Measurements from ENCODE around the gene TMA16. TPM values are rescaled to one million over a fixed set of nuclear protein-coding genes. Genes with fewer than 3 reads are reported as not detected.

The TMA16 gene
- total and polyA plus RNA-seq, 2 of the 13 experiments (the other 11 are each of a cell fraction or from before 2014, with no cell fraction given): 8.1 to 52.5 TPM

- Histone ChIP-seq H3K4me3 (replicated peaks in 1 of 3; ENCODE audit: insufficient read depth in 1 of 3, low read depth in 2 of 3, low read length in 3 of 3) (no peak within 1 kb of the TSS), H3K27ac (ENCODE audit: extremely low read length, insufficient read depth, low read length) (no peak within 1 kb of the TSS), H2AFZ (ENCODE audit: low read length) (no peak within 1 kb of the TSS), H3K4me1 (ENCODE audit: insufficient read depth, low read length) (no peaks in the 10 kb centered on the region), H3K9ac (ENCODE audit: insufficient read depth, low read depth, low read length) (no peak within 1 kb of the TSS), H3K36me3 (replicated peaks in 1 of 2; ENCODE audit: control insufficient read depth in 1 of 2, insufficient read depth in 2 of 2, low read length in 2 of 2) (no peaks in the 10 kb centered on the region), H4K20me1 (ENCODE audit: insufficient read depth, low read length) (no peaks in the 10 kb centered on the region), H3K9me3 (ENCODE audit: low read length) (no peaks in the 10 kb centered on the region), H3K79me2 (ENCODE audit: insufficient read depth, low read length) (no peaks in the 10 kb centered on the region), H3K27me3 (ENCODE audit: control insufficient read depth in 1 of 2, insufficient read depth in 2 of 2, low read length in 2 of 2) (no peaks in the 10 kb centered on the region; a peak in 2 of 5 replicates), H3K4me2 (ENCODE audit: low read depth, low read length) (no peak within 1 kb of the TSS)
- no peak for TF ChIP-seq GFI1 (CRISPR knock-in tag; IDR thresholded peaks at IDR 0.05; ENCODE audit: borderline replicate concordance)
- no peak for TF ChIP-seq WIZ (CRISPR knock-in tag; IDR thresholded peaks at IDR 0.05)
- no peak for TF ChIP-seq SP2 (CRISPR knock-in tag; IDR thresholded peaks at IDR 0.05)
- TF ChIP-seq JUNB (CRISPR knock-in tag; IDR thresholded peaks at IDR 0.05; ENCODE audit: borderline replicate concordance): no peak
- no peak for TF ChIP-seq ZNF263 (CRISPR knock-in tag; IDR thresholded peaks at IDR 0.05)
- no peak for TF ChIP-seq ZNF567 (CRISPR knock-in tag; IDR thresholded peaks at IDR 0.05; ENCODE audit: borderline replicate concordance)
- no peak for TF ChIP-seq ZNF180 (CRISPR knock-in tag; IDR thresholded peaks at IDR 0.05; ENCODE audit: borderline replicate concordance, low read depth)
- TF ChIP-seq, protein P1, sequence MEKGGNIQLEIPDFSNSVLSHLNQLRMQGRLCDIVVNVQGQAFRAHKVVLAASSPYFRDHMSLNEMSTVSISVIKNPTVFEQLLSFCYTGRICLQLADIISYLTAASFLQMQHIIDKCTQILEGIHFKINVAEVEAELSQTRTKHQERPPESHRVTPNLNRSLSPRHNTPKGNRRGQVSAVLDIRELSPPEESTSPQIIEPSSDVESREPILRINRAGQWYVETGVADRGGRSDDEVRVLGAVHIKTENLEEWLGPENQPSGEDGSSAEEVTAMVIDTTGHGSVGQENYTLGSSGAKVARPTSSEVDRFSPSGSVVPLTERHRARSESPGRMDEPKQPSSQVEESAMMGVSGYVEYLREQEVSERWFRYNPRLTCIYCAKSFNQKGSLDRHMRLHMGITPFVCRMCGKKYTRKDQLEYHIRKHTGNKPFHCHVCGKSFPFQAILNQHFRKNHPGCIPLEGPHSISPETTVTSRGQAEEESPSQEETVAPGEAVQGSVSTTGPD (CRISPR knock-in tag; IDR thresholded peaks at IDR 0.05): no peak
- no peak for TF ChIP-seq ZNF674 (CRISPR knock-in tag; IDR thresholded peaks at IDR 0.05; ENCODE audit: low read depth)
- TF ChIP-seq, protein P2, sequence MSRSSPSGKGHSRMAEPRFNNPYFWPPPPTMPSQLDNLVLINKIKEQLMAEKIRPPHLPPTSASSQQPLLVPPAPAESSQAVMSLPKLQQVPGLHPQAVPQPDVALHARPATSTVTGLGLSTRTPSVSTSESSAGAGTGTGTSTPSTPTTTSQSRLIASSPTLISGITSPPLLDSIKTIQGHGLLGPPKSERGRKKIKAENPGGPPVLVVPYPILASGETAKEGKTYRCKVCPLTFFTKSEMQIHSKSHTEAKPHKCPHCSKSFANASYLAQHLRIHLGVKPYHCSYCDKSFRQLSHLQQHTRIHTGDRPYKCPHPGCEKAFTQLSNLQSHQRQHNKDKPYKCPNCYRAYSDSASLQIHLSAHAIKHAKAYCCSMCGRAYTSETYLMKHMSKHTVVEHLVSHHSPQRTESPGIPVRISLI (CRISPR knock-in tag; IDR thresholded peaks at IDR 0.05; ENCODE audit: borderline replicate concordance): no peak
- no peak for TF ChIP-seq ZNF331 (CRISPR knock-in tag; IDR thresholded peaks at IDR 0.05)
- no peak for TF ChIP-seq ZNF333 (CRISPR knock-in tag; IDR thresholded peaks at IDR 0.05; ENCODE audit: borderline replicate concordance)
- TF ChIP-seq NAIF1 (CRISPR knock-in tag; IDR thresholded peaks at IDR 0.05; ENCODE audit: borderline replicate concordance): no peak
- TF ChIP-seq ZNF383 (CRISPR knock-in tag; IDR thresholded peaks at IDR 0.05; ENCODE audit: borderline replicate concordance): no peak
- TF ChIP-seq, protein P3, sequence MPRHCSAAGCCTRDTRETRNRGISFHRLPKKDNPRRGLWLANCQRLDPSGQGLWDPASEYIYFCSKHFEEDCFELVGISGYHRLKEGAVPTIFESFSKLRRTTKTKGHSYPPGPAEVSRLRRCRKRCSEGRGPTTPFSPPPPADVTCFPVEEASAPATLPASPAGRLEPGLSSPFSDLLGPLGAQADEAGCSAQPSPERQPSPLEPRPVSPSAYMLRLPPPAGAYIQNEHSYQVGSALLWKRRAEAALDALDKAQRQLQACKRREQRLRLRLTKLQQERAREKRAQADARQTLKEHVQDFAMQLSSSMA (CRISPR knock-in tag; IDR thresholded peaks at IDR 0.05): no peak
- TF ChIP-seq HMG20B (CRISPR knock-in tag; conservative IDR thresholded peaks at IDR 0.05): no peak
- no peak for TF ChIP-seq ZFP36L2 (CRISPR knock-in tag; IDR thresholded peaks at IDR 0.05)
- TF ChIP-seq IRX3 (CRISPR knock-in tag; IDR thresholded peaks at IDR 0.05; ENCODE audit: borderline replicate concordance, low read depth): no peak
- in situ Hi-C loops (cut with HindIII; ENCODE audit: extremely low pct_ligation_motif_present, low pct_unique_long_range_greater_than_20kb) (no loop called here), intact Hi-C loops (cut with micrococcal nuclease; ENCODE audit: unreplicated experiment) (no loop called here)
- FAIRE-seq (no peak), DNase-seq (ENCODE audit: low spot score) (no peak), ATAC-seq (no peak)
- BruUV-seq (replicated peaks): no TSS peak
- ChIA-PET CTCF (ENCODE audit: low intra/inter-chr PET ratio, low total read pairs) (no interaction called here), POLR2A (no interaction called here)
- WGBS (ENCODE audit: low lambda C conversion rate): 30% methylated on average over 12 of the region's 32 CpGs
These were observed 20.9 kb upstream of the TMA16 start, which contains the start of gene TKTL2 for GRCh38 chr4:163473576-163473975. TKTL2 (minus strand) TSS chr4:163473754; CDS start chr4:163473734, 20 bp downstream.

All from HepG2 (cell line).